ENCODE measurements around the gene C1QL3. TPM values are rescaled to one million over a fixed set of nuclear protein-coding genes. Genes with fewer than 3 reads are reported as not detected.
A peak's percentile ranks its signal among the peaks of the same experiment; 100 is the strongest.

Gene C1QL3
- total RNA-seq, 1 experiment from 2014 or later = 4.0 TPM

- H3K36me3 Mint-ChIP-seq (ENCODE audit: insufficient read depth in 1 of 3, low read depth in 3 of 3) = no peaks in the 10 kb centered on the region
- Histone ChIP-seq H3K18ac (ENCODE audit: insufficient read length, low read depth, low read length) (no peak overlapping the region), H3K4me1 (ENCODE audit: insufficient read depth, low read length) (no peaks in the 10 kb centered on the region), H4K5ac (ENCODE audit: insufficient read length, low read depth, low read length) (no peak overlapping the region), H2BK5ac (ENCODE audit: insufficient read length, low read length) (no peak overlapping the region), H2AK5ac (ENCODE audit: insufficient read length, low read length) (no peak overlapping the region), H3K79me1 (ENCODE audit: insufficient read depth, low read depth, low read length, poor library complexity, severe bottlenecking) (no peaks in the 10 kb centered on the region), H2BK15ac (ENCODE audit: low read depth, low read length) (no peak overlapping the region), H3K23ac (ENCODE audit: insufficient read length, low read depth, low read length) (no peak overlapping the region), H3K56ac (ENCODE audit: insufficient read length, low read depth, low read length) (no peak overlapping the region), H2BK120ac (ENCODE audit: low read depth, low read length, poor library complexity, severe bottlenecking) (no peak overlapping the region), H3K27me3 (ENCODE audit: insufficient read depth, low read length) (no peaks in the 10 kb centered on the region), H2BK12ac (ENCODE audit: insufficient read length, low read depth, low read length) (no peak overlapping the region), H3K27ac (ENCODE audit: insufficient read length, low read depth, low read length) (no peak overlapping the region), H3K79me2 (ENCODE audit: insufficient read depth, low read length) (no peaks in the 10 kb centered on the region), H3K4ac (ENCODE audit: low read depth, low read length) (no peak overlapping the region), H2BK20ac (ENCODE audit: low read depth, low read length, poor library complexity, severe bottlenecking) (no peak overlapping the region), H3K9ac (ENCODE audit: extremely low read depth, insufficient read length, low read length) (no peak overlapping the region), H3K14ac (ENCODE audit: insufficient read depth, low read length) (no peak overlapping the region), H4K20me1 (ENCODE audit: control insufficient read depth, insufficient read depth, insufficient read length) (no peaks in the 10 kb centered on the region), H3T11ph (ENCODE audit: low read length) (no peak overlapping the region), H3K9me3 (ENCODE audit: control insufficient read depth, low read depth, low read length) (no peaks in the 10 kb centered on the region), H4K91ac (ENCODE audit: insufficient read length, low read depth, low read length) (no peak overlapping the region), H3K23me2 (ENCODE audit: insufficient read length, low read depth, low read length, poor library complexity, severe bottlenecking) (no peaks in the 10 kb centered on the region), H3K4me2 (ENCODE audit: insufficient read depth, insufficient read length, low read length) (no peak overlapping the region), H2AFZ (ENCODE audit: low read length) (no peak overlapping the region), H4K8ac (replicated peaks; ENCODE audit: insufficient read length, low read depth, low read length) (no peak overlapping the region)
- WGBS (ENCODE audit: extremely low coverage, insufficient read length, low lambda C conversion rate) = no CpG with 5 or more reads among the region's 3 CpGs
- DNase-seq = no peak
- H3K9me3 Mint-ChIP-seq = no peaks in the 10 kb centered on the region; a peak in 1 of 5 replicates
- peaks cover 11 to 12% of the 10 kb centered on the region in 2 experiments for H3K4me1 Mint-ChIP-seq
- H3K27me3 Mint-ChIP-seq (ENCODE audit: low read depth) = no peaks in the 10 kb centered on the region
- TF ChIP-seq CTCF (conservative IDR thresholded peaks at IDR 0.05) = no peak
- H3K27ac Mint-ChIP-seq = 0 out of 7 replicates have a peak overlapping the region, but pooled peaks of 1 of the 3 experiments have one; percentile 20
- H3K4me3 Mint-ChIP-seq = no peak overlapping the region
Observed at GRCh38 chr10:16565604-16566003, 43.9 kb upstream of the C1QL3 start.

Measured in H9 (cell line).